GM23338 (cell line): ENCODE measurements around the gene NR3C1. TPM values are rescaled to one million over a fixed set of nuclear protein-coding genes. Genes with fewer than 3 reads are reported as not detected.

ENCODE experiments used
- ATAC-seq: fragments of 200-7000 bp; cut with Tn5 transposase; 3 replicates; pipeline ENCODE4 v1.9.1; 2020
- DNase-seq: peaks from one replicate; pipeline ENCODE4 v3.0.0-alpha.2; 2015; ENCODE audit warnings: low spot score
- H2AFZ ChIP-seq: fragments of 200-600 bp; sonication (generic); 2 replicates; pipeline ENCODE4 v1.8.0; 2016; ENCODE audit warnings: antibody characterized with exemption, mild to moderate bottlenecking, moderate library complexity
- H3F3A ChIP-seq: fragments of 200-600 bp; sonication (generic); replicated peaks from 2 replicates; pipeline ENCODE4 v1.8.0; 2017; ENCODE audit warnings: antibody characterized with exemption, mixed run types, low read depth
- H3K27ac ChIP-seq: fragments of 200-600 bp; sonication (generic); 2 replicates; pipeline ENCODE4 v1.6.1; 2016; ENCODE audit warnings: low read depth
- H3K27me3 ChIP-seq: fragments of 200-600 bp; sonication (generic); 2 replicates; pipeline ENCODE4 v1.8.0; 2016; ENCODE audit warnings: mild to moderate bottlenecking, mixed run types, moderate library complexity; ENCODE audit not compliant: insufficient read depth
- H3K36me3 ChIP-seq: fragments of 200-600 bp; sonication (generic); 2 replicates; pipeline ENCODE4 v1.8.0; 2016; ENCODE audit warnings: mild to moderate bottlenecking; ENCODE audit not compliant: insufficient read depth
- H3K4me1 ChIP-seq: fragments of 200-600 bp; sonication (generic); 2 replicates; pipeline ENCODE4 v1.8.0; 2016; ENCODE audit warnings: mild to moderate bottlenecking, moderate library complexity; ENCODE audit not compliant: insufficient read depth
- H3K4me2 ChIP-seq: fragments of 200-600 bp; sonication (generic); 2 replicates; pipeline ENCODE4 v1.7.1; 2017; ENCODE audit warnings: mixed run types
- H3K4me3 ChIP-seq: fragments of 200-600 bp; sonication (generic); 2 replicates; pipeline ENCODE4 v1.6.1; 2016; ENCODE audit warnings: mixed run types
- H3K79me2 ChIP-seq: fragments of 200-600 bp; sonication (generic); replicated peaks from 2 replicates; pipeline ENCODE4 v1.8.0; 2017; ENCODE audit warnings: mild to moderate bottlenecking; ENCODE audit not compliant: insufficient read depth
- H3K9me2 ChIP-seq: fragments of 200-600 bp; sonication (generic); 2 replicates; pipeline ENCODE4 v1.8.0; 2017; ENCODE audit not compliant: insufficient read depth
- H4K20me1 ChIP-seq: fragments of 200-600 bp; sonication (generic); replicated peaks from 2 replicates; pipeline ENCODE4 v1.8.0; 2017; ENCODE audit warnings: mild to moderate bottlenecking; ENCODE audit not compliant: insufficient read depth
- H3K27ac Mint-ChIP-seq: 2 replicates; pipeline ENCODE4 v1.8.0; 2020; ENCODE audit warnings: inconsistent platforms, mild to moderate bottlenecking, moderate library complexity, mixed read lengths
- H3K27me3 Mint-ChIP-seq: 3 replicates; pipeline ENCODE4 v1.8.0; 2022; ENCODE audit warnings: low read depth, mild to moderate bottlenecking, moderate library complexity, mixed read lengths, inconsistent platforms; ENCODE audit not compliant: insufficient read depth, poor library complexity
- H3K36me3 Mint-ChIP-seq: 3 replicates; pipeline ENCODE4 v1.8.0; 2021; ENCODE audit warnings: low read depth, mild to moderate bottlenecking, inconsistent platforms, moderate library complexity, mixed read lengths
- H3K4me1 Mint-ChIP-seq: 3 replicates; pipeline ENCODE4 v1.8.0; 2020; ENCODE audit warnings: mild to moderate bottlenecking, inconsistent platforms, mixed read lengths
- H3K4me3 Mint-ChIP-seq: 3 replicates; pipeline ENCODE4 v1.8.0; 2021; ENCODE audit warnings: moderate library complexity, mild to moderate bottlenecking, inconsistent platforms, mixed read lengths
- H3K9me3 Mint-ChIP-seq: 3 replicates; pipeline ENCODE4 v1.8.0; 2020; ENCODE audit warnings: moderate library complexity, mild to moderate bottlenecking, inconsistent platforms, mixed read lengths
- CREB1 ChIP-seq: fragments of 250-450 bp; sonication (Bioruptor Pico); IDR thresholded peaks from 2 replicates; pipeline ENCODE4 v1.5.0; 2020; ENCODE audit warnings: low read depth, mild to moderate bottlenecking, moderate library complexity
- CTCF ChIP-seq, 2 experiments: fragments of 200-600 bp in 1 of 2; sonication (generic) in 1 of 2; conservative IDR thresholded peaks; 2 replicates each; pipeline versions ENCODE4 v1.5.1 to v1.6.1; 2016 to 2017; ENCODE audit warnings: antibody characterized with exemption in 2 of 2, low read depth in 2 of 2, mild to moderate bottlenecking in 2 of 2, moderate library complexity in 1 of 2
- ETS1 ChIP-seq: IDR thresholded peaks from 2 replicates; pipeline ENCODE4 v1.6.1; 2016; ENCODE audit warnings: antibody characterized with exemption
- EZH2 ChIP-seq: fragments of 200-600 bp; sonication (generic); IDR thresholded peaks from one replicate; pipeline ENCODE4 v1.8.0; 2017; ENCODE audit warnings: antibody characterized with exemption, mild to moderate bottlenecking, low read depth; ENCODE audit not compliant: unreplicated experiment
- EZH2phosphoT487 ChIP-seq: fragments of 200-600 bp; sonication (generic); IDR thresholded peaks from one replicate; pipeline ENCODE4 v1.8.1; 2018; ENCODE audit warnings: antibody characterized with exemption; ENCODE audit not compliant: unreplicated experiment
- JUNB ChIP-seq: IDR thresholded peaks from one replicate; pipeline ENCODE4 v1.6.1; 2016; ENCODE audit warnings: antibody characterized with exemption; ENCODE audit not compliant: unreplicated experiment
- NANOG ChIP-seq: IDR thresholded peaks from 2 replicates; pipeline ENCODE4 v1.6.1; 2016; ENCODE audit warnings: antibody characterized with exemption, borderline replicate concordance
- POLR2AphosphoS5 ChIP-seq: IDR thresholded peaks from 2 replicates; pipeline ENCODE4 v1.6.1; 2016; ENCODE audit warnings: antibody characterized with exemption, low read depth
- REST ChIP-seq: IDR thresholded peaks from one replicate; pipeline ENCODE4 v1.6.1; 2018; ENCODE audit warnings: antibody characterized with exemption; ENCODE audit not compliant: unreplicated experiment
- STAT1 ChIP-seq: IDR thresholded peaks from one replicate; pipeline ENCODE4 v1.6.1; 2016; ENCODE audit warnings: antibody characterized with exemption; ENCODE audit not compliant: unreplicated experiment
- ZNF114 ChIP-seq: fragments of 250-450 bp; sonication (Bioruptor Pico); IDR thresholded peaks from 2 replicates; pipeline ENCODE4 v1.5.0; 2020; ENCODE audit warnings: mild to moderate bottlenecking, moderate library complexity
- ZNF331 ChIP-seq: fragments of 250-450 bp; sonication (Bioruptor Pico); IDR thresholded peaks from 2 replicates; pipeline ENCODE4 v1.5.0; 2020; ENCODE audit warnings: low read depth, mild to moderate bottlenecking, moderate library complexity
- ZNF462 ChIP-seq: fragments of 250-450 bp; sonication (Bioruptor Pico); IDR thresholded peaks from 2 replicates; pipeline ENCODE4 v1.5.0; 2020; ENCODE audit warnings: mild to moderate bottlenecking, moderate library complexity
- polyA plus RNA-seq: library from polyadenylated mRNA; unstranded; fragments of >200 nt; fragmentation: Nextera tagmentation; extraction: Ambion mirVana; gene quantifications from 2 replicates; pipeline ENCODE4 v1.2.1, GENCODE V29; 2016
- total RNA-seq: library from RNA; depleted of rRNA; stranded (reverse); fragments of >200 nt; shearing (Covaris generic); gene quantifications from 2 replicates; pipeline ENCODE4 v1.2.3, GENCODE V29; 2014

NR3C1 gene
- total and polyA plus RNA-seq, 2 experiments from 2014 or later = 1.2 to 4.6 TPM

- Mint-ChIP-seq H3K4me1 (peaks cover 11% of the 10 kb centered on the region), H3K4me3 (no peak overlapping the region), H3K27me3 (no peaks in the 10 kb centered on the region), H3K9me3 (no peaks in the 10 kb centered on the region), H3K27ac (no peak overlapping the region), H3K36me3 (no peaks in the 10 kb centered on the region)
- no peaks in the 10 kb centered on the region for H3F3A ChIP-seq
- H2AFZ ChIP-seq = no peak overlapping the region
- no peak overlapping the region for H3K4me2 ChIP-seq
- H3K27ac ChIP-seq = no peak overlapping the region
- no peaks in the 10 kb centered on the region for H3K4me1 ChIP-seq
- no peak for TF ChIP-seq ZNF331 (CRISPR knock-in tag)
- no peak for TF ChIP-seq ZNF114
- TF ChIP-seq POLR2AphosphoS5 = no peak
- TF ChIP-seq REST = no peak
- TF ChIP-seq ETS1 = no peak
- TF ChIP-seq CTCF (conservative IDR thresholded peaks at IDR 0.05; ENCODE audit: low read depth in 2 of 2) = no peak
- no peak for TF ChIP-seq CREB1 (CRISPR knock-in tag)
- no peak for TF ChIP-seq STAT1
- TF ChIP-seq JUNB = no peak
- no peak for TF ChIP-seq EZH2
- no peak for TF ChIP-seq ZNF462 (CRISPR knock-in tag)
- TF ChIP-seq NANOG = no peak
- no peak for TF ChIP-seq EZH2phosphoT487
- ATAC-seq = no peak
- no peaks in the 10 kb centered on the region for H4K20me1 ChIP-seq
- H3K27me3 ChIP-seq = no peaks in the 10 kb centered on the region
- no peaks in the 10 kb centered on the region for H3K9me2 ChIP-seq
- H3K79me2 ChIP-seq = no peaks in the 10 kb centered on the region
- no peaks in the 10 kb centered on the region for H3K36me3 ChIP-seq
- no peak overlapping the region for H3K4me3 ChIP-seq
- DNase-seq = no peak
Measured at GRCh38 chr5:143234162-143234842, 169.2 kb downstream of the NR3C1 start.
